GM10847 (cell line): ENCODE measurements around the gene LRP5.

Experiments
- POLR2A ChIP-seq: IDR thresholded peaks from 2 replicates; pipeline ENCODE4 v1.6.1; 2011; ENCODE audit not compliant: insufficient read length; ENCODE audit errors: extremely low read depth

LRP5 gene

GRCh38 chr11:68450711-68451110, 138.3 kb downstream of the LRP5 start:
- TF ChIP-seq POLR2A, result no peak

GRCh38 chr11:68454767-68455166, 142.4 kb downstream of the LRP5 start:
- no peak for TF ChIP-seq POLR2A

- no peak for TF ChIP-seq POLR2A
Observed at GRCh38 chr11:68455485-68455884, 143.1 kb downstream of the LRP5 start.

GRCh38 chr11:68457216-68457897, 145.0 kb downstream of the LRP5 start:
- TF ChIP-seq POLR2A, result no peak

GRCh38 chr11:68457898-68458249, 145.5 kb downstream of the LRP5 start:
- no peak for TF ChIP-seq POLR2A

GRCh38 chr11:68459886-68460740, 147.7 kb downstream of the LRP5 start:
- no peak for TF ChIP-seq POLR2A

- TF ChIP-seq POLR2A, result peak; percentile 85
Observed at GRCh38 chr11:68460741-68461574, 148.6 kb downstream of the LRP5 start, which contains the start of gene PPP6R3. TSS of gene PPP6R3 (plus strand) at chr11:68460752. CDS start at chr11:68537665, 76,913 bp downstream.

- TF ChIP-seq POLR2A, result no peak
Observed at GRCh38 chr11:68461575-68461917, 149.2 kb downstream of the LRP5 start.

GRCh38 chr11:68463714-68464113, 151.3 kb downstream of the LRP5 start:
- no peak for TF ChIP-seq POLR2A

GRCh38 chr11:68467201-68467834, 154.9 kb downstream of the LRP5 start:
- TF ChIP-seq POLR2A, result no peak

- no peak for TF ChIP-seq POLR2A
Observed at GRCh38 chr11:68468217-68468828, 155.9 kb downstream of the LRP5 start.

GRCh38 chr11:68469122-68469521, 156.7 kb downstream of the LRP5 start:
- no peak for TF ChIP-seq POLR2A

GRCh38 chr11:68469642-68470041, 157.3 kb downstream of the LRP5 start:
- no peak for TF ChIP-seq POLR2A

- TF ChIP-seq POLR2A, result no peak
Observed at GRCh38 chr11:68470304-68470811, 158.0 kb downstream of the LRP5 start.
